Middle frontal gyrus (tissue), 1 donor: ENCODE measurements around the gene NOS1AP.
"Not testable (repeated sequence)": the region's sequence is repeated elsewhere in the genome, so short reads cannot be mapped to it uniquely, and the experiment has no call there.

Experiments
- DNase-seq: peaks from one replicate; pipeline ENCODE4 v3.0.0-alpha.2; 2015; ENCODE audit warnings: low spot score; ENCODE audit errors: extremely low spot score

NOS1AP gene

GRCh38 chr1:162165528-162165927 lies 96.0 kb downstream of the NOS1AP start:
- DNase-seq = no peak

GRCh38 chr1:162166917-162167615 lies 97.6 kb downstream of the NOS1AP start:
- no peak for DNase-seq

GRCh38 chr1:162168261-162168660 lies 98.8 kb downstream of the NOS1AP start:
- no peak for DNase-seq

- DNase-seq = no peak
These were observed 99.7 kb downstream of the NOS1AP start for GRCh38 chr1:162169031-162169790.

GRCh38 chr1:162171111-162171510 lies 101.6 kb downstream of the NOS1AP start:
- no peak for DNase-seq

- DNase-seq = no peak
These were observed 103.0 kb downstream of the NOS1AP start for GRCh38 chr1:162172311-162173102.

GRCh38 chr1:162173607-162174006 lies 104.1 kb downstream of the NOS1AP start:
- not testable (repeated sequence) for DNase-seq

GRCh38 chr1:162174027-162174426 lies 104.5 kb downstream of the NOS1AP start:
- not testable (repeated sequence) for DNase-seq

GRCh38 chr1:162175379-162176081 lies 106.0 kb downstream of the NOS1AP start:
- no peak for DNase-seq

- DNase-seq = no peak
These were observed 107.6 kb downstream of the NOS1AP start for GRCh38 chr1:162177126-162177525.

GRCh38 chr1:162178432-162178831 lies 108.9 kb downstream of the NOS1AP start:
- DNase-seq = no peak

- no peak for DNase-seq
These were observed 109.6 kb downstream of the NOS1AP start for GRCh38 chr1:162179121-162179520.

- DNase-seq = no peak
These were observed 111.3 kb downstream of the NOS1AP start for GRCh38 chr1:162180813-162181212.

- no peak for DNase-seq
These were observed 112.6 kb downstream of the NOS1AP start for GRCh38 chr1:162182090-162182489.

- no peak for DNase-seq
These were observed 116.0 kb downstream of the NOS1AP start for GRCh38 chr1:162185314-162186025.

GRCh38 chr1:162186026-162186374 lies 116.5 kb downstream of the NOS1AP start:
- no peak for DNase-seq

GRCh38 chr1:162186406-162186805 lies 116.9 kb downstream of the NOS1AP start:
- DNase-seq = no peak

- no peak for DNase-seq
These were observed 118.3 kb downstream of the NOS1AP start for GRCh38 chr1:162187687-162188276.

- no peak for DNase-seq
These were observed 119.9 kb downstream of the NOS1AP start for GRCh38 chr1:162189345-162189744.
